NCI-H774 (cell line): ENCODE results near the gene SULT1A2.
"Not testable (repeated sequence)": the region's sequence is repeated elsewhere in the genome, so short reads cannot be mapped to it uniquely, and the experiment has no call there.

Source experiments
- DNase-seq: peaks from one replicate; lab custom pipeline; 2025; lab: John Stamatoyannopoulos, UW

SULT1A2 gene

DNA sequence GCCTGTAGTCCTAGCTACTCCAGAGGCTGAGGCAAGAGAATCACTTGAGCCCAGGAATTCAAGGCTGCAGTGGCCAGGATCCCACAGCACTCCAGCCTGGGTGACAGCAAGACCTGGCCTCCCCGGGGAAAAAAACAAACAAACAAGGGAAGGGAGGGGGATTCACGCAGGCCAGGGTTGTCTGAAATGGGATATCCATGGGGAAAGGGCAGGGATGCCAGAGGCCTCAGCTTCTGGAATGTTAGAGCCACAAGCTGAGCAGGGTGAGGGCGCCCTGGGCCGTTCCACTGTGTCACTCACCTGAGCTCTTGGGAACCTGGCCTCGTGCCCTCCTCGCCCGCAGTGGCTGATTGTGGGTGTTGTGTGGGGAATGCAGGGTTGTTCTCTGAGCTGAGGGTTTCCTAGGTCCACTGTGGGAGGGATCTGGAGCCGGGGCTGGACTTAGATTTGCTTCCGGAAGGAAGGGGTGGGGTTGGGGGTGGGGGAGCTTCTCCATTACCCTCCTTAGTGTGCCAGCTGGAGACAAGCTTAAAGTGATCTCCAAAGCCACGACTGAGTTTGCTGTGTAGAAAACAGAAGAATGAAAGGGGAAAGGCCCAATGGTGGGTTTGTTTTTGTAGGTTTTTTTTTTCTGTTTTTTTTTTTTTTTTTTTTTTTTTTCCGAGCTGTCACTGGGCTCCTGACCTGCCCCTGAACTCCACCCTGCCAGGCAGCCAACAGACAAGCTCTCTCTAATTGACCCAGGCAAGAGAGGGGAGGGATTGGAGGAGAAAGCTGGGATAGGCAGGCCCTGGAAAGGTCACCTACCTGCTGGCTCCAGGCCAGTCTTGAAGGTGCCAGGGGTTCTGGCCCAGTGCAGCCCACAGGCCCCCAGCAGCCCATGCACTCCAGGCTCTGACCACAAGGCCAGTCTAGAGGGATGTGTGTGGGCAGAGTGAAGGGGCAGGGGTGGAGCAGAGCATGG, 13.1 kb upstream of the SULT1A2 start, which contains the start of gene SULT1A1:
TSS of gene SULT1A1 (minus strand) at position 414 of the 964 bp plus-strand sequence. CDS start 1,189 bp downstream, outside the sequence.
- no peak for DNase-seq

DNA sequence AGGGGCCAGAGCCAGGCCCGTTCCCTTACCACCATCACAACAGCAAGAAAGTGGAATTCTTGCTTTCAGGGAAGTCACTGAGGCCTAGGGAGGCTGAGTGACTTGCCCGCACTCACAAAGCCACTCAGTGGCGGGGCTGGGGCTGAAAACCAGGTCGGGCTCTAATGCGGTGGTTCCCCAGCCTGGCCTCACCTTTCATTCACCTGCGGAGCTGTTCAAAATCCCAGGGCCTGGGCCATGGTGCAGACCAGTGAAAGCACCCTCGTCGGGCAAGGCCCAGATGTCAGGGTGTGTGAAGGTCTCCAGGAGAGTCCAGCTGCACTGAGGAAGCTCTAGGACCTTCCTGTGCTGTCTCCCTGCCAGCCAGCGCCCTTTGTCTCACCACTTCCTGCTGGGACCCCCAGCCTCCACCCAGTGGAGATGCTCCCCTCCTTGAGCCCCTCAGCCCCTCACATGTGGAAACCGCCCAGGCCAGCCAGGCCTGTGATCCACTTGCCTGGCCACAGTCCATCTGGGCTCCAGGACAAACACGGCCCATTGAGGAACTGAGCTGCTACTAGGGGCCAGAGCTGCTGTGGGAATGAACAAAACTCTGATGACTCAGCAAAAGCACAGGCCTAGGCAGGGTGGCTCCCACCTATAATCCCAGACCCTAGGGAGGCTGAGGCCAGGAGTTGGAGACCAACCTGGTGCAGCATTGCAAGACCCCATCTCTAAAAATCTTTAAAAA, 12.2 kb upstream of the SULT1A2 start:
- DNase-seq: not testable (repeated sequence)

DNA sequence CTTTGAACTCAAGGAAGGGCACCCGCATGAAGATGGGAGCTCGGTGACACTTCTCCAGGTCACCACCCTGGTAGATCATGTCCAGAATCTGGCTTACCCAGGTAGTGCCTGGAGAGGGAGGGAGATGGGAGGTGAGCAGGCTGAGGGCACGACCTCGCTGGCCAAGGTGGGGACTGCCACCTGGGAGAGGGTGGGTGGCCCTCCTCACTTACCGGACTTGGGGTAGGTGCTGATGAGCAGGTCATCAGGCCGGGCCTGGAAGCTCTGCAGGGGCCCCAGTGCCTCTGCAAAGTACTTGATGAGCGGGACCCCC, 11.6 kb upstream of the SULT1A2 start:
- not testable (repeated sequence) for DNase-seq

DNA sequence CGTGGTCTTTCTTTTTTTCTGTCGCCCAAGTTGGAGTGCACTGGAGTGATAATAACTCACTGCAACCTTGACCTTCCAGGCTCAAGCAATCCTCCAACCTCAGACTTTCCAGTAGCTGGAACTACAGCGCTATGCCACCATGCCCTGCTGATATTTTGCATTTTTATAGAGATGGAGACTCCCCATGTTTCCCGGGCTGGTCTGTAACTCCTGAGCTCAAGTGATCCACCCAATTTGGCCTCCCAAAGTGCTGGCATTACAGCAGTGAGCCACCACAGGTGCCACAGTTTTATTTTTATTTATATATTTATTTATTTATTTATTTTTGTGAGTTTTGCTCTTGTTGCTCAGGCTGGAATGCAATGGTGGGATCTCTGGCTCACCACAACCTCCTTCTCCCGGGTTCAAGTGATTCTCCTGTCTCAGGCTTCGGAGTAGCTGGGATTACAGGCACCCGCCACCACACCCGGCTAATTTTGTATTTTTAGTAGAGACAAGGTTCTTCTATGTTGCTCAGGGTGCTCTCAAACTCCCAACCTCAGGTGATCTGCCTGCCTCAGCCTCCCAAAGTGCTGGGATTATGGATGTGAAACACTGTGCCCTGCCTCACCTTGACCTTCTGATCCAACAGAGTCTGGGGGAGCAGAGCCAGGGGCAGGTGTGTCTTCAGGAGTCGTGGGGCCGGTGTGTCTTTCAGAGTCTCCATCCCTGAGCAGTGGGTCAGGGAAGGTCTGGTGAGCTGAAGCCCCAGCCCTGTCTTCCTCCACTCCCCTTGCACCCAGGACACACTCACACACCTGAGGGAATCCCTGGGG, 11.0 kb upstream of the SULT1A2 start:
- not testable (repeated sequence) for DNase-seq

DNA sequence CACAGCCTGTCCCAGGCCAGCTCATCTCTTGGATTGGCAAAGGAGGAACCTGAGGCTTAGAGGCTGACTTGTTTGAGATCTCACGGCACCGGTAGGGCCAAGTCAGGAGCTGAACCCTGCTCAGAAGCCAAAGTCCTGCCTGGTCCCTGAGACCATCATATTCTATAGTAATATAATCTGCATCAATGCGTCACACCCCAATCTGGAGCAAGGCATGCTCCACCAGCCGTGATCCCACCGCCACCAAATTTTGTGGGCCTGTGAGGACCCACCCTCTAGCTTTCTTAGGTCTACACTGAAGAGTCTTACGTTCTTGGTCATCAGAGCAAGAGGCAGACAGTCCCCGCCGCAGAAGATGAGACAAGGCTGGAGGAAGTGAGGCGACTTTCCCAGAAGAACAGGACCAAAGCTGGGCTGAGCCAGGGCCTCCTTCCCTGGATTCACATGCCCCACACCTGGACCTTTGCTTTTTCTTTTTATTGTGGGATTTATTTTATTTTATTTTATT, 10.3 kb upstream of the SULT1A2 start:
- DNase-seq: no peak

DNA sequence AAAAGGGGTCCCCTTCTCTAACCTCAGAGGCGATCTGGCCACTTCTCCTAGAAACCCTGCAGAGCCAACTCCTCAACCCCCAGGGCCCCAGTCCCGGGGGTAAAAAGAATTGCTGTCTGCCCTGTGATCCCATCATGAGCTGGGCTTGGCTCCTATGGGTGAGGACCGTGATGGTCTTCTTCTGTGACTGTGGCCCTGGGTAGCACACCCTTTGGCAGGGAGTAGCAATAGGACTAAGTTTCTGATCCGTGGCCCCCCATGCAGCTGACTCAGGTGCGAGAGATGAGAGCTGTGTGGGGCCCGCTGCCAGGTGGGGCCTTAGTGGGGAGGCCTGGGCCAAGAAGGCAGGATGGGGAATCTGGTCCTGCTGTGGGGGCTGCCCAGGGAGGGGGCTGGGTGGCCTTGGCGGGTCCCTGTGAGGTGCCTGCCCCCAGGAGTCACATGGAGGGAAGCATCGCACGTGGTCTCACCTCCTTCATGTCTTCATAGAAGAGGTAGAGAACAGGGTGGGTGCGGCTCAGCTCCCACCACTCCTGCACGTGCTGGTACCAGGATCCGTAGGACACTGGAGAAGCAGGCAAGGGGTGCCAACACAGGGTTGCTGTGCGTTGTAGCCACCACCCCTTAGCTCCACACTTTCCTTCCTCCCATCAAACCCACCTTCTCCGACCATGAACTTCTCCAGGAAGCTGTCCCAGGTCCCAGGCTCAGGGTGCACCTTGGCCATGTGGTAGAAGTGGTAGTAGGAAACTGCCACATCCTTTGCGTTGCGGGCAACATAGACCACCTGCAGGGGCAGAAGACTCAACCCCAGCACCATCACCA, 9.7 kb upstream of the SULT1A2 start:
- DNase-seq: no peak

DNA sequence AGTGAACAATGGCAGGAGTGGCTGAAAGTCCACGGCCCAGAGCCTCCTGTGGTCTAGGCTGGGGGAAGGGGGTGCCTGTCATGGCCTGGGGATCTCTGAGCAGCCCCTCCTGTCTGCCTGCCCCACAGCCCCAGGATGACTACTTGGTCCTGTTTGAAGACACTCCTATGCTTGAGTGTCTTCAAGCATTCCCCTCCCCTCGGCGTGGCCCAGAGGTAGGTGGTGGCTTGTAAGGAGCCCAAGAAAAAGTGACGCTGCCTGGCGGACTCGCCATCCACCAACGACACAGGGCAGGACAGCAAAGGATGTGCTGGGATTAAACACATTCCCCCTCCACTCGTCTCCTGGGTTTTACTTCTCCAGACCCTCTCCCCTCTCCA, 7.3 kb upstream of the SULT1A2 start:
- no peak for DNase-seq

DNA sequence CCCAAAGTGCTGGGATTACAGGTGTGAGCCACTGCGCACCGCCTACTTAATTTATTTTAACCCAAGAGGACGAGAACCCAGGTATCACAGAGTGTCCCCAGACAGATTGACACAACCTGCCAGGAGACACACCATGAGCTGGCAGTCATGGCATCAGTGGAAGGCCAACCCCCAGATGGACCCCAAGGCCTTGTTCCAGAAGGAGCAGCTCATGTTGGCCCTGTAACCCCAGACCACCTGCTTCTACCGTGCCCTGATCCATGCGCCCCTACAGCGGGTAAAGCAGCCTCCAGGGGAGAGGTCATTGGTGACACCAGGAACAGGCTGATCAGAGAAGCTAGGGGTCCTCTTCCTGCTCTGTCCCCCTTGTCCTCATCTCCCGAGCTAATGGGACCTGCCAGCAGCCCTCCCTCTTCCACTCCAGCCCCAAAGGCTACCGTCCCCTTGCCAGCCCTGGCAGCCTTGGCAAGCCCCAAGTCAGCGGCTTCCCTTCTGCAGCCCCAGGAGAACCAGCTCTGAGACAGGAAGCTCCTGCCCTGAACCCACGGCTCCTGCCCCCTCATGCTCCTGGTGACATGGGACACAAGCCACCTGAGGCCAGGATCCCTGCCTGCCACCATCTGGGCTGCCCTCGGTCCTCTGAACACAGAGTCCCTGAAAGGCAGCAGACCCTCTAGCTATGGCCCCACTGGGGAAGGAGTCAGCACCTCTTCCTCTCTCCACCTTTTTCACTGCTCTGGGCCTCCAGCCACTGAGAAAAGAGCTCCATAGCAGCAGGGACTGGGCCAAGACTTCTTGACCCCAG, 6.7 kb upstream of the SULT1A2 start:
- no peak for DNase-seq

DNA sequence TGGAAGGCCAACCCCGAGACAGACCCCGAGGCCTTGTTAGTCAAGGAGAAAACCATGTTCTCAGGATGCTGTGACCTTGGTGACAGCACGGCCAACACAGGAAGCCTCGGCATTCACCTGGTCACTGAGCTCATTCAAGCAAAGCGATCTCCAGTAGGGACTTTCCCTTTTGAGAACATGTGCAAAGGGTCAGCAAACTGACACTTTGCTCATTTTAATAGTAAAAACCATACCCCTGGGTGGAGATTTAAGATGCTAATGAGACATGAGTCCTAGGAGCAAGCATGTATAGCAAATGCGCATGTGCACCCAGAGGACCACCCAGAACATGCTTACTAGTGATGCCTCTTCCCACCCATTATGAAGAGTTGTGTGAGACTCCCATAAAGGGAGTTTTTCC, 5.7 kb upstream of the SULT1A2 start:
- no peak for DNase-seq

DNA sequence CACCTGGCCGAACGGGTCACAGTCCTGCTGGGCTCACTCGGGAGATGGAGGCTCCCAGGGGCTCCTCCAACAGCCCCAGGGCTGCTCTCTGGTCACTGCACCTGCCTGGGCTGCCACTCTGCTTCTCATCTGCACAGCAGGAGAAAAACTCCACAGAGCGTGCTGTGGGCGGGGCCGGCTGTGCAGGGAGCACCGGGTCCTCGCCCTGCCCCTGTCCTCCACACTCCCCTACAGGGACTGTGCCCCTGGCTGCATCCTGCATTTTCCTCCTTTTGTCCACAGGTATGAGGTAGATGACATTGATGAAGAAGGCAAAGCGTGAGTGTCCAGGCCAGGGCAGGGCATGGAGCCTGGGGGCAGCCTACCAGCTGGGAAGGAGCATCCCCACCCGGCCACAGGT, 5.2 kb upstream of the SULT1A2 start:
- DNase-seq: not testable (repeated sequence)

DNA sequence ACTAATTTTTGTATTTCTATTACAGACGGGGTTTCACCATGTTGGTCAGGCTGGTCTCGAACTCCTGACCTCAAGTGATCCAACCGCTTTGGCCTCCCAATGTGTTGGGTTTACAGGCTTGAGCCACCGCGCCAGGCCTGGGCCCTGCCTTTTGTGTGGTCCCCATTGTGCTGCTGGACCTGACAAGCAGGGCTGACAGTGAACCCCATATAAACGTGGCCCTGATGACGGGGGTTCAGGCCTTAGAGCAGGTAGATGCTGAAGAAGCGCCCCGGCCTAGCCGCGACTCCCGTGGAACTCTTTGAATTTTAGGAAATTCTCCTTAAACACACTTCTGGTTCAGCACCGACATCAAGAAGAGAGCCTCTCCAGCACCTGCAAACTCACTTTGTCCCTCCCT, 4.7 kb upstream of the SULT1A2 start:
- DNase-seq: not testable (repeated sequence)

DNA sequence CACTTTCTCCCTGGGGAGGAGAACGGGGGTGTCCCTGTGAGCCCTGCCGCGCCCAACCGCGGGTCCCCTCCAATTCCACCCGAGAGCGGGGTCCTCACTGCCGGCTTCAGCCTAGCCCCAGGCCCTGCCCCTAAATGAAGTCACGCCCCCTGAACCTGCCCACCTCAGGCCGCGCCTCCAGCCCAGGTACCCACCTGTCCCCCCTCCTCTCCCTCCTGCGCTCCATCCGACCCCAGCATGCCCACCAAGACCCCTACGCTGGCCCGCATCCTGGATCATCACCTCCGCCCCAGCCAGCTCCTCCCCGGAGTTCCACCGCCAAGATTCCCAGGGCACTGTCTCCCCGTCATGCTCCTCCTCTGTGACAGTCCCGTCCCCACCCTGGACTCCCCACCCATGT, 4.1 kb upstream of the SULT1A2 start:
- not testable (repeated sequence) for DNase-seq

DNA sequence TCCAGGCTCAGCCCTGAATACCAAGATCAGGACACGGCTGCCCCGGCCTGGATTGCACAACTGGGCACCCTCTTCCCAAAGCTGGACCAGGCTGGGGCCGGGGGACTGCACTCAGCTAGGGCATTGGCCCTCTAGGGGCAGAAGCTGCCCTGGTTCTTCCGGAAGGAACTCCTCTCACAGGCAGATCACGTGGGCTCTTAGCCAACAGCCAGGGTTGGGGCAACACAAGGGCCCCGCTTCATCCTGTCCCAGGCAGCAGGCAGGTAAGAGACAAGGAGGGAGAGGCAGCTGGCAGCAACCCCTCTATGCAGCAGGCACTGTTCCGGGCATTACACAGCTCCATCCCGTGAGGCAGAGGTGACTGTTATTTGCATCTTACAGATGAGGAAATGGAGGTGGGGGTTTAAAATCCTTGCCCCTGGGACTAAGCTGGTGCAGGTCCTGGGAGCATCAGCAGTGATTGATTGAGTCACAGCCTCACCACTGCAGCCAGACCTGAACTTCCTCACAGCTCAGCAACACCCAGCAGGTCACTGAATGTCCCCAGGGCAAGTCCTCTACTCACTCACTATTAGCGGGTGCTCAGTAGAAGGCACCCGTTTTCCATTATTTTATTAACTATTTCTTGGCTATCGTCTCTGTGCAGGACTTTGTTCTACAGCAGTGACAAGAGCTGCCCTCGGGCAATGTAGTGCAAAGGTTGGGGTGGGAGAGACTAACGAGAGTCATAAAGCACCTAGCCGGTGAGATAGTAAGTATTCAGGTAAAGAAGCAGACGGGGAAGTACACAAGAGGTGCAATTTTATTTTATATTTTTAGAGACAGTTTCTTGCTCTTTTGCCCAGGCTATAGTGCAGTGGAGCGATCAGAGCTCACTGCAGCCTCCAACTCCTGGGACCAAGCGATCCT, 2.8 kb upstream of the SULT1A2 start:
- not testable (repeated sequence) for DNase-seq

DNA sequence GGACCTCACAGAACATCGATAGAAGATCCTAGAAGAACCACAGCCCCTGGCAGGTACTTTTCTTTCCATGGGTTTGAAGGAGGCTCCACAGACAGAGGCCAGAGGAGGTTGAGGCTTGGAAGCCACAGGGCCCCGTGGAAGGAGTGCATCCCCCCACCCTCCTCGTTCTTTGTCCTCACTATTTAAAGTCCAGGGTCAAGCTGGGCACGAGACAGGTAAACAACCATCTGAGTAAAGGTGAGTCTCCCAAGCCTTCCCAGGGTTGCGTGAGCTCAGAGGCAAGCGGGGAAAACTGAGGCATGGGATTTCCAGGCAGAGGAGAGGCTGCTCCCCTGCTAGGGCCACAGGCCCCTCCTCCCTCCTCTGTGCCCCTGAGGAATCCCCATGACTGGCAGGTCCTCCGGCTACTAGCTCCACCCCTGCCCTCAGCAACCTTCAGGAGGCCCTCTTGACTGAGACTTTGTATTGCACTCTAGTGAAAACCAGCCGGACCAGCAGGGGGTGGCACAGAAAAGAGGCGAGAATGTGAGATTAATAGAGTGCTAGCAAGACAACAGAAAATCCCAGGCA, 927 bp upstream of the SULT1A2 start:
- no peak for DNase-seq

DNA sequence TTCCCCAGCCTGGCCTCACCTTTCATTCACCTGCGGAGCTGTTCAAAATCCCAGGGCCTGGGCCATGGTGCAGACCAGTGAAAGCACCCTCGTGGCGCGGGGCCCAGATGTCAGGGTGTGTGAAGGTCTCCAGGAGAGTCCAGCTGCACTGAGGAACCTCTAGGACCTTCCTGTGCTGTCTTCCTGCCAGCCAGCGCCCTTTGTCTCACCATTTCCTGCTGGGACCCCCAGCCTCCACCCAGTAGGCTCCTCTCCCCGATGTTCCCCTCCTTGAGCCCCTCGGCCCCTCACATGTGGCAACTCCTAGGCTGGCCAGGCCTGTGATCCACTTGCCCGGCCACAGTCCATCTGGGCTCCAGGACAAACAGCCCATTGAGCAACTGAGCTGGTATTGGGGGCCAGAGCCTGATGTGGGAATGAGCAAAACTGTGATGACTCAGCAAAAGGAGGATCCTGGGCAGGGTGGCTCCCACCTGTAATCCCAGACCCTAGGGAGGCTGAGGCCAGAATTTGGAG, 677 bp downstream of the SULT1A2 start:
- DNase-seq: no peak

DNA sequence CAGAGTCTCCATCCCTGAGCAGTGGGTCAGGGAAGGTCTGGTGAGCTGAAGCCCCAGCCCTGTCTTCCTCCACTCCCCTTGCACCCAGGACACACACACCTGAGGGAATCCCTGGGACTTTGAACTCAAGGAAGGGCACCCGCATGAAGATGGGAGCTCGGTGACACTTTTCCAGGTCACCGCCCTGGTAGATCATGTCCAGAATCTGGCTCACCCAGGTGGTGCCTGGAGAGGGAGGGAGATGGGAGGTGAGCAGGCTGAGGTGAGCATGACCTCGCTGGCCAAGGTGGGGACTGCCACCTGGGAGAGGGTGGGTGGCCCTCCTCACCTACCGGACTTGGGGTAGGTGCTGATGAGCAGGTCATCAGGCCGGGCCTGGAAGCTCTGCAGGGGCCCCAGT, 1.4 kb downstream of the SULT1A2 start:
- not testable (repeated sequence) for DNase-seq

DNA sequence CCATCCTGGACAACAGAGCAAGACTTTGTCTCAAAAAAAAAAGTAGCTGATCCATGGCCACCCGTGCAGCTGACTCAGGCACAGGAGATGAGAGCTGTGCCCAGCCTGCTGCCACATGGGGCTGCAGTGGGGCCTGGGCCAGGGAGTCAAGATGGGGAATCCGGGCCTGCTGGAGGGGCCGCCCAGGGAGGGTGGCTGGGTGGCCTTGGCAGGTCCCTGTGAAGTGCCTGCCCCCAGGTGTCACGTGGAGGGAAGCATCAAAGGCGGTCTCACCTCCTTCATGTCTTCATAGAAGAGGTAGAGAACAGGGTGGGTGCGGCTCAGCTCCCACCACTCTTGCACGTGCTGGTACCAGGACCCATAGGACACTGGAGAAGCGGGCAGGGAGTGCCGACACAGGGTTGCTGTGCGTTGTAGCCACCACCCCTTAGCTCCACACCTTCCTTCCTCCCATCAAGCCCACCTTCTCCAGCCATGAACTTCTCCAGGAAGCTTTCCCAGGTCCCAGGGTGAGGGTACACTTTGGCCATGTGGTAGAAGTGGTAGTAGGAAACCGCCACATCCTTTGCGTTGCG, 3.8 kb downstream of the SULT1A2 start:
- no peak for DNase-seq

DNA sequence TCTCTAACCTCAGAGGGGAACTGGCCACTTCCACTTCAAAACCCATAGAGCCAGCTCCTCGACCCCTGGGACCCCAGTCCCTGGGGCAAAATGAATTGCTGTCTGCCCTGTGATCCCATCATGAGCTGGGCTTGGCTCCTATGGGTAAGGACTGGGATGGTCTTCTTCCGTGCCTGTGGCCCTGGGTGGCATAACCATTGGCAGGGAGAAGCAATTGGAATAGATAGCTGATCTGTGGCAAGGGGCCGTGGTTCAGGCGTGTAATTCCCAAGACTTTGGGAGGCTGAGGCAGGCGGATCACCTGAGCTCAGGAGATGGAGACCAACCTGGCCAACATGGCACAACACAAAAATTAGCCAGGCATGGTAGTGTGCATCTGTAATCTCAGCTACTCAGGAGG, 4.3 kb downstream of the SULT1A2 start:
- no peak for DNase-seq
